PC-3 (cell line): ENCODE results near the gene SH3GL3.

Experiments
- EZH2phosphoT487 ChIP-seq: fragments of 300-600 bp; sonication (generic); IDR thresholded peaks from 2 replicates; pipeline ENCODE4 v1.6.1; 2018; ENCODE audit warnings: mild to moderate bottlenecking, antibody characterized with exemption, low read length, borderline replicate concordance
- TF ChIP-seq, protein P1 (sequence below): fragments of 300-600 bp; sonication (generic); conservative IDR thresholded peaks from 2 replicates; pipeline ENCODE4 v1.5.1; 2017; ENCODE audit warnings: antibody characterized with exemption, low read depth, mild to moderate bottlenecking, low read length

DNA sequence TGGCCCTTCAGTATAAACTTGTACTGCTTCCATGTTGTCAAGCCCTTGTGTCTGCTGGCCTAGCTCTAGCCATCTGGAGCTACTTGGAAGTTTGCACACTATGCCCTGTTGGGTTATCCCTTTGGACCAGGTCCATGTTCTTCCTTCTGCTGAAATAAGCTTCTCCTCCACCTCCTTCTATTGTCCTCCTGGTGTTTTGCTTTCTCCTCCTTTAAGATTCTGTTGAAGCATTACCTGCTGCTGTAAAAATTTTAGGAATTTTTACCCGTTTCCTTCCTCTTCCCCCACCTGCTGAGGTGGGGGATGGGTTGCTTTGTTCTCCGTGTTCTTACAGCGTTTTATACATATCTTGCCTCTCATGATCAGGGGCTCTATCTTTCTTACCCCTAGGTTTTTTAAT lies 51.7 kb downstream of the SH3GL3 start:
- TF ChIP-seq, protein P1, sequence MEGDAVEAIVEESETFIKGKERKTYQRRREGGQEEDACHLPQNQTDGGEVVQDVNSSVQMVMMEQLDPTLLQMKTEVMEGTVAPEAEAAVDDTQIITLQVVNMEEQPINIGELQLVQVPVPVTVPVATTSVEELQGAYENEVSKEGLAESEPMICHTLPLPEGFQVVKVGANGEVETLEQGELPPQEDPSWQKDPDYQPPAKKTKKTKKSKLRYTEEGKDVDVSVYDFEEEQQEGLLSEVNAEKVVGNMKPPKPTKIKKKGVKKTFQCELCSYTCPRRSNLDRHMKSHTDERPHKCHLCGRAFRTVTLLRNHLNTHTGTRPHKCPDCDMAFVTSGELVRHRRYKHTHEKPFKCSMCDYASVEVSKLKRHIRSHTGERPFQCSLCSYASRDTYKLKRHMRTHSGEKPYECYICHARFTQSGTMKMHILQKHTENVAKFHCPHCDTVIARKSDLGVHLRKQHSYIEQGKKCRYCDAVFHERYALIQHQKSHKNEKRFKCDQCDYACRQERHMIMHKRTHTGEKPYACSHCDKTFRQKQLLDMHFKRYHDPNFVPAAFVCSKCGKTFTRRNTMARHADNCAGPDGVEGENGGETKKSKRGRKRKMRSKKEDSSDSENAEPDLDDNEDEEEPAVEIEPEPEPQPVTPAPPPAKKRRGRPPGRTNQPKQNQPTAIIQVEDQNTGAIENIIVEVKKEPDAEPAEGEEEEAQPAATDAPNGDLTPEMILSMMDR, result no peak
- no peak for TF ChIP-seq EZH2phosphoT487
